LoVo (cell line): ENCODE data around the gene FAM83F.

ENCODE experiments used
- DNase-seq: peaks from one replicate; pipeline ENCODE4 v3.0.0-alpha.2; 2016; ENCODE audit warnings: low spot score

Gene FAM83F

GRCh38 chr22:40036126-40036525 lies 41.4 kb downstream of the FAM83F start:
- no peak for DNase-seq

GRCh38 chr22:40036591-40037225 lies 42.0 kb downstream of the FAM83F start:
- peak; percentile 55 for DNase-seq

GRCh38 chr22:40037320-40037719 lies 42.6 kb downstream of the FAM83F start:
- no peak for DNase-seq

GRCh38 chr22:40039482-40040115 lies 44.8 kb downstream of the FAM83F start:
- DNase-seq, result no peak

GRCh38 chr22:40040927-40041326 lies 46.2 kb downstream of the FAM83F start:
- peak; percentile 42 for DNase-seq

- DNase-seq, result no peak
Observed at GRCh38 chr22:40041366-40042137, 46.8 kb downstream of the FAM83F start.

GRCh38 chr22:40042312-40042711 lies 47.6 kb downstream of the FAM83F start:
- no peak for DNase-seq

GRCh38 chr22:40043081-40043480 lies 48.3 kb downstream of the FAM83F start:
- DNase-seq, result peak; percentile 67

GRCh38 chr22:40043793-40044101 lies 49.0 kb downstream of the FAM83F start:
- DNase-seq, result no peak

- peak; percentile 98 for DNase-seq
Observed at GRCh38 chr22:40044102-40044869, 49.5 kb downstream of the FAM83F start.

GRCh38 chr22:40044870-40045834 lies 50.4 kb downstream of the FAM83F start:
- peak; percentile 34 for DNase-seq

- DNase-seq, result no peak
Observed at GRCh38 chr22:40046126-40046525, 51.4 kb downstream of the FAM83F start.

GRCh38 chr22:40050258-40050657 lies 55.5 kb downstream of the FAM83F start:
- DNase-seq, result no peak

GRCh38 chr22:40051322-40051721 lies 56.6 kb downstream of the FAM83F start:
- DNase-seq, result no peak

- no peak for DNase-seq
Observed at GRCh38 chr22:40053460-40053859, 58.7 kb downstream of the FAM83F start.

- DNase-seq, result no peak
Observed at GRCh38 chr22:40054486-40054885, 59.7 kb downstream of the FAM83F start.

GRCh38 chr22:40055143-40055883 lies 60.6 kb downstream of the FAM83F start:
- DNase-seq, result peak; percentile 23

GRCh38 chr22:40056154-40056553 lies 61.4 kb downstream of the FAM83F start:
- no peak for DNase-seq

GRCh38 chr22:40056559-40056958 lies 61.8 kb downstream of the FAM83F start:
- no peak for DNase-seq

GRCh38 chr22:40057652-40058051 lies 62.9 kb downstream of the FAM83F start:
- no peak for DNase-seq

- DNase-seq, result no peak
Observed at GRCh38 chr22:40058265-40058664, 63.5 kb downstream of the FAM83F start.
